Transverse colon (tissue), 4 donors: Measurements from ENCODE around the gene RELL2.

Source experiments
- CTCF ChIP-seq, 5 experiments: fragments of 200-600 bp in 3 of 5; fragments of 450-650 bp in 2 of 5; sonication (generic) in 3 of 5; IDR thresholded peaks; 1 replicate in 2 of 5; 2 replicates in 3 of 5; pipeline ENCODE4 v1.5.1; 2016 to 2017; ENCODE audit warnings: antibody characterized with exemption in 5 of 5, inconsistent platforms in 3 of 5, mild to moderate bottlenecking in 2 of 5, moderate library complexity in 1 of 5
- EP300 ChIP-seq: sonication (generic); formaldehyde crosslinking; IDR thresholded peaks from one replicate; pipeline ENCODE4 v1.6.1; 2017; ENCODE audit warnings: antibody characterized with exemption, low read depth
- POLR2AphosphoS5 ChIP-seq, 3 donors: sonication (generic); formaldehyde crosslinking; IDR thresholded peaks; one replicate each; pipeline ENCODE4 v1.6.1; 2016; ENCODE audit warnings: antibody characterized with exemption in 3 of 3

DNA sequence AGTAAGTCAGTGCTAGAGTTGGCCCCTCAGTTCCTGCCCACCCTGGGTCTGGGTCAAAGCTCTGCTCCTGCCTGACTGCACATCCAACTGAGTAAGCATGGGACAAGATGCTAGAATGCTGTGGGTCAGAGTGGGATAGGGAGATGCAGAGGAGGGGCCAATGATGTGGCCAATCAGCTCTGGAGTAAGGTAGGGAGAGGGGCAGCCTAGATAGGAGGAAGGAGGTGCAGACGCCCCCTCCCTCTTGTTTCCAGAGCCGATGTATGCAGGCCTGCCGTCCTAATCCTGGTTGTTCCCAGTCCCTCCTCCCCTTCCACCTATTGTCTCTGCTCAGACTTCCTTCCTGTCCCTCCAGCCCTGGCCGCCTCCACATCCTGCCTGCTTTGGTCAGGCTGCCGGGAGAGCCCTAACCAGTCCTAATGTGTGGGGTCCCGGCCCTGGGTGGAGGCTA is 44.0 kb downstream of the RELL2 start:
- no peak for TF ChIP-seq EP300
- TF ChIP-seq POLR2AphosphoS5 (IDR thresholded peaks at IDR 0.05), result no peak
- TF ChIP-seq CTCF (IDR thresholded peaks at IDR 0.05), result no peak
